GM13977 (cell line): Measurements from ENCODE around the gene COL8A1.

Experiments
- DNase-seq: peaks from one replicate; pipeline ENCODE4 v3.0.0; 2012; ENCODE audit warnings: low spot score
- in situ Hi-C: fragments of 300-500 bp; cut with MboI; formaldehyde crosslinking; loops from one replicate; pipeline ENCODE4 v1.12.0; 2022; ENCODE audit warnings: low sequenced_read_pairs, low pct_unique_long_range_greater_than_20kb, mixed read lengths, inconsistent platforms; ENCODE audit not compliant: unreplicated experiment
- TF ChIP-seq, protein P1 (sequence below): IDR thresholded peaks from 2 replicates; pipeline ENCODE4 v1.5.1; 2012; ENCODE audit warnings: mild to moderate bottlenecking, control low read depth; ENCODE audit not compliant: insufficient read depth; ENCODE audit errors: extremely low read depth, missing control alignments

The COL8A1 gene

GRCh38 chr3:99764377-99764776 lies 126.0 kb downstream of the COL8A1 start:
- DNase-seq = no peak
- in situ Hi-C loops = loop anchor here (25.0 kb wide), 2 partner anchors 752 to 952 kb away; no protein-coding TSS in a partner anchor
- TF ChIP-seq, protein P1, sequence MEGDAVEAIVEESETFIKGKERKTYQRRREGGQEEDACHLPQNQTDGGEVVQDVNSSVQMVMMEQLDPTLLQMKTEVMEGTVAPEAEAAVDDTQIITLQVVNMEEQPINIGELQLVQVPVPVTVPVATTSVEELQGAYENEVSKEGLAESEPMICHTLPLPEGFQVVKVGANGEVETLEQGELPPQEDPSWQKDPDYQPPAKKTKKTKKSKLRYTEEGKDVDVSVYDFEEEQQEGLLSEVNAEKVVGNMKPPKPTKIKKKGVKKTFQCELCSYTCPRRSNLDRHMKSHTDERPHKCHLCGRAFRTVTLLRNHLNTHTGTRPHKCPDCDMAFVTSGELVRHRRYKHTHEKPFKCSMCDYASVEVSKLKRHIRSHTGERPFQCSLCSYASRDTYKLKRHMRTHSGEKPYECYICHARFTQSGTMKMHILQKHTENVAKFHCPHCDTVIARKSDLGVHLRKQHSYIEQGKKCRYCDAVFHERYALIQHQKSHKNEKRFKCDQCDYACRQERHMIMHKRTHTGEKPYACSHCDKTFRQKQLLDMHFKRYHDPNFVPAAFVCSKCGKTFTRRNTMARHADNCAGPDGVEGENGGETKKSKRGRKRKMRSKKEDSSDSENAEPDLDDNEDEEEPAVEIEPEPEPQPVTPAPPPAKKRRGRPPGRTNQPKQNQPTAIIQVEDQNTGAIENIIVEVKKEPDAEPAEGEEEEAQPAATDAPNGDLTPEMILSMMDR = no peak

GRCh38 chr3:99765042-99765942 lies 126.9 kb downstream of the COL8A1 start:
- in situ Hi-C loops = loop anchor here (25.0 kb wide), 2 partner anchors 753 to 953 kb away; no protein-coding TSS in a partner anchor
- DNase-seq = no peak
- TF ChIP-seq, protein P1 = no peak

GRCh38 chr3:99767291-99767690 lies 128.9 kb downstream of the COL8A1 start:
- in situ Hi-C loops = loop anchor here (25.0 kb wide), 2 partner anchors 755 to 955 kb away; no protein-coding TSS in a partner anchor
- no peak for DNase-seq
- TF ChIP-seq, protein P1 = no peak

- in situ Hi-C loops = loop anchor here (25.0 kb wide), 2 partner anchors 756 to 956 kb away; no protein-coding TSS in a partner anchor
- no peak for DNase-seq
- TF ChIP-seq, protein P1 = no peak
Observed at GRCh38 chr3:99768126-99768525, 129.7 kb downstream of the COL8A1 start.

- no peak for DNase-seq
- in situ Hi-C loops = loop anchor here (25.0 kb wide), 2 partner anchors 757 to 957 kb away; no protein-coding TSS in a partner anchor
- TF ChIP-seq, protein P1 = no peak
Observed at GRCh38 chr3:99768808-99769501, 130.6 kb downstream of the COL8A1 start.

DNA sequence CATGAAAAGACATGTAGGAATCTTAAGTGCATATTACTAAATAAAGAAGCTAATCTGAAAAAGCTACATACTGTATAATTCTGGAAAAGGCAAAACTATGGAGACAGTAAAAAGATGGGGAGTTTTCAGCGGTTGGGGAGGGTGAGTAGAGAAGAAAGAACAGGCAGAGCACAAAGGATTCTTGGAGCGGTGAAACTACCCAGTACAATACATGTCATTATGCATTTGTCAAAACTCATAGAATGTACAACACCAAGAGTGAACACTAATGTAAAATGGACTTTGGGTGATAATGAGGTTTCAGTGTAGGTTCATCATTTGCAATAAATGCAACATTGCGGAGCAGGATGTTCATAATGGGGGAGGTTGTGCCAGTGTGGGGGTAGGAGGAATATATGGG lies 133.8 kb downstream of the COL8A1 start:
- in situ Hi-C loops = loop anchor here (25.0 kb wide), 2 partner anchors 760 to 960 kb away; no protein-coding TSS in a partner anchor
- TF ChIP-seq, protein P1 = no peak
- no peak for DNase-seq
